NCI-H1930 (cell line): ENCODE data around the gene KLF5.
"Not testable (repeated sequence)": the region's sequence is repeated elsewhere in the genome, so short reads cannot be mapped to it uniquely, and the experiment has no call there.

Experiments used
- DNase-seq, 2 experiments: peaks; one replicate each; lab custom pipeline; 2025; lab: John Stamatoyannopoulos, UW

The KLF5 gene

DNA sequence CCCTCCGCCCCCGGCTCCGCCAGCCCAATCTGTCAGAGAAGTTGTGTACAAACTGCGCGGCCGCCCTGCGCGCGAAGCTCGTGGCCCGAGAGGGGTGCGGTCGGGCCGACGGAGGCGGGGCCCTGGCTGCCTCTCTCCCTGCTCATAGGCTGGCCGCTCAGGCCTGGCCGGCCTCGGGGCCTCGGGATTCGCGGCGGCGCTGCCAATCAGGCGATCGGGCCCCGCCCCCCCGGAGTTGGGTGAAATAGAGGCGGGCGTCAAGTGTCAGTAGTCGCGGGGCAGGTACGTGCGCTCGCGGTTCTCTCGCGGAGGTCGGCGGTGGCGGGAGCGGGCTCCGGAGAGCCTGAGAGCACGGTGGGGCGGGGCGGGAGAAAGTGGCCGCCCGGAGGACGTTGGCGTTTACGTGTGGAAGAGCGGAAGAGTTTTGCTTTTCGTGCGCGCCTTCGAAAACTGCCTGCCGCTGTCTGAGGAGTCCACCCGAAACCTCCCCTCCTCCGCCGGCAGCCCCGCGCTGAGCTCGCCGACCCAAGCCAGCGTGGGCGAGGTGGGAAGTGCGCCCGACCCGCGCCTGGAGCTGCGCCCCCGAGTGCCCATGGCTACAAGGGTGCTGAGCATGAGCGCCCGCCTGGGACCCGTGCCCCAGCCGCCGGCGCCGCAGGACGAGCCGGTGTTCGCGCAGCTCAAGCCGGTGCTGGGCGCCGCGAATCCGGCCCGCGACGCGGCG is at the start of gene KLF5:
Gene KLF5, plus strand, starts transcription at position 270 of the 724 bp plus-strand sequence. Its CDS starts 323 bp downstream, at position 593.
- peak; percentile 94 to 96 for DNase-seq

DNA sequence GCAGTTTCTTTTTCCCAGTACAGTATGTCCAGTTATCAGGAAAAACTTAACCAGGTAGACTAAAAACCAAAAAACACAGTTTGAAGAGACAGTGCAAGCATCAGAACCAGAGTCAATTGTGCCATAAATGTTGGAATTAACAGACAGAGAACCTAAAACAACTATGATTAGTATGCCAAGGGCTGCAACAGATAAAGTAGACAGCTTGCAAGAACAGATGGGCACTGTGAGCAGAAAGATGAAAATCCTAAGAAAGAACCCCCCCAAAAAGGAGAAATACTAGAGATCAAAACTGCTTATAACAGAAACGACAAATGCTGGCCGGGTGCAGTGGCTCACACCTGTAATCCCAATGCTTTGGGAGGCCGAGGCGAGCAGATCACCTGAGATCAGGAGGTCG is 47.1 kb upstream of the KLF5 start:
- DNase-seq = no peak

- DNase-seq = no peak
These were observed 43.0 kb upstream of the KLF5 start for GRCh38 chr13:73015805-73016204.

DNA sequence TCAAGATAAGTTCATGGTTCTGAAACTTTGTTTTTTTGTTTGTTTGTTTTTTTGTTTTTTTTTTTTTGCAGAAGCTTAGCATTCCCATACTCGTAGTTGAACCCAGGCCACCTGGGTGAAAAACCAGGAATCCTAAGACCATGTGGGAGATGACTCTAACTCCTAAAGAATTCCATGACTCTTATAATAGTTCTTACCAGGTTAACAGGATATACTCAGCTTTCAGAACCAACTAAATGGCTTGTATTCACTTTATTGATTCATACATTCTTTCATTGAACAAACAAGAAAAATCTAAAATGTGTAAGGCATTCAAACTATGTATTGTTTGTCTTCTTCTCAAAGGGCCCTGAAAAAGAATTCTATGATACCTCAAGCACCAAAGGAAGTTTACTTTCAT is 40.5 kb upstream of the KLF5 start:
- DNase-seq = no peak

GRCh38 chr13:73025217-73026012 is 33.4 kb upstream of the KLF5 start:
- DNase-seq = no peak

GRCh38 chr13:73034901-73035300 is 23.9 kb upstream of the KLF5 start:
- no peak for DNase-seq

- no peak for DNase-seq
These were observed 23.1 kb upstream of the KLF5 start for GRCh38 chr13:73035660-73036059.

- no peak for DNase-seq
These were observed 22.2 kb upstream of the KLF5 start for GRCh38 chr13:73036566-73036965.

- DNase-seq = peak in 1 of 2 experiments; percentile 30
These were observed 20.7 kb upstream of the KLF5 start for GRCh38 chr13:73038064-73038463.

DNA sequence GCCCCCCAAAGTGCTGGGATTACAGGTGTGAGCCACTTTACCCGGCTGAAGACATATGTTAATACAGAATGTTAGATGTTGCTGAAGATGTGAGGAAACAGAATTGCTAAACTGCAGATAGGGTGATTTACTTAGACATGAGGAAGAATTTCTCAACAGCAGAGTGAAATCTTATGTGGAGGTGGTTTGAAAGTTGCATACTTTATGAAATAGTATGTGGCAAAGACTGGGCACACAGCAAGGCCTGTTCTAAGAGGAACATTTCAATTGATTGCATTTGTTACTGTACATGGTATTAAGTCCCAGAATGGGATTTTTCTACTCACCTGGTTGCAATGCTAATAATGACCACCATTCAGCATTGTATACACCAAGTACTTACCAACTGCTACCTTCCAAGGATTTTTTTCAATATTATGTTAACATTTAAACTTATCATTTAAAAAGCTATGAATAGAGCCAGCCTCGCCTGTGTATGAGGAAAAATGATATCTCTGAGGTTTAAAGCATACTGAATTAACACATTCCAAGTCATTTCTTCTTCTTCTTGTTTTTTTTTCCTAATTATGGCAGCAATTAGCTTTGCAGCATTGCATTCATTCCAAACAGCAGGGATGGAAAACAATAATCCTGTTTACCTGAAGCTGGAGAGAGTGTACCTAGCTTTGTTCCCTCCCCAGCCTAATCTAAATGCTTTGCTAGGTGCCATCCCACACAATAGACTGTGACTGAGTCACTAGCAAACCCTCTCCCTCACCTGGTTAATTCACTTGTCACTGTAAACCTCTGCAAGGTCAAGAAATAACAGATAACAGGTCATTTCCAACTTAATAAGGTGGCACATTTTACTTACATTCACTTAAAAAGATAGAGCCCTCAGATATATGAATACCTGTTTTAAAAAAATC is 19.4 kb upstream of the KLF5 start:
- DNase-seq = peak; percentile 63 to 73

DNA sequence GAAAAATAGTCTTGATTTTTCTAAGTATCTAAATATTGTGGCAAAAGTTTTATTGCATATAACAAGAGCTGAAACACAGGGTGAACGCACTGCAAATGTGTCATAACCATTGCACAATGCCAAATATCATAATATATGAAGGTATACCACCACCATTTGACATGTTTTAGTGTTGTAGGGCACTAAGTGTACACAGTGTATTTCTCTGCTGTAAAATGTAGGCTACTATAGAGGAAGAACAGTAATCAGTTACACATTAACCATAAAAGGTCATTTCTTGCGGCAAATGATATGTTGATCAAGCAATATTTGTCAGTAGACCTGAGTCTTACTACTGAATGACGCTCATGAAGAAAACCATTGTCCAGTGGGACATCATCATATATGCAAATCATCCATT is 18.3 kb upstream of the KLF5 start:
- no peak for DNase-seq

DNA sequence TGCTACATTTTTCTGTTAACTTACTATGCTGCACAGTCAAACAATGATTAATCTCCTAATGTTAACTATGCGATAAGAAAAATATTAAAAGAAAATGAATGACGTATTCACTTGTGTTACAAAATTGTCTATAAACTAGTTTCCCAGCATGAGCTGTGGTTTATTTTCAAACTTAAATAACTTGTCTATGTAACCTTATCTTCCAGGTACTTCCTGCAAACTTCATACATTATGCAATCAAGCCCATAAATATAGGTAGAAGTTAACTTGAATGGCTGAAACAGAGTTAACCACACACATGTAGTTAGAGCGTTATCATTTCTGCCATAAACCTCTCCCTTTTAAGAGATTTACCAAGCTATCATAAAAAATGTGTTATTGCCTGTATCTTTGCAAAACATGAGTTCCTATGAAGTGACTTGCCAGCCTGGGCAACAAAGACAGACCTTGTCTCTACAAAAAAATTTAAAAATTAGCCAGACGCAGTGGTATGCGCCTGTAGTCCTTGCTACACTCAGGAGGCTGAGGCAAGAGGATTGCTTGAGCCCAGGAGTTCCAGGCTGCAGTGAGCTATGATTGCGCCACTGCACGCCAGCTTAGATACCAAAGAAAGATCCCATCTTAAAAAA is 17.7 kb upstream of the KLF5 start:
- DNase-seq = no peak

- no peak for DNase-seq
These were observed 13.8 kb upstream of the KLF5 start for GRCh38 chr13:73045031-73045430.

DNA sequence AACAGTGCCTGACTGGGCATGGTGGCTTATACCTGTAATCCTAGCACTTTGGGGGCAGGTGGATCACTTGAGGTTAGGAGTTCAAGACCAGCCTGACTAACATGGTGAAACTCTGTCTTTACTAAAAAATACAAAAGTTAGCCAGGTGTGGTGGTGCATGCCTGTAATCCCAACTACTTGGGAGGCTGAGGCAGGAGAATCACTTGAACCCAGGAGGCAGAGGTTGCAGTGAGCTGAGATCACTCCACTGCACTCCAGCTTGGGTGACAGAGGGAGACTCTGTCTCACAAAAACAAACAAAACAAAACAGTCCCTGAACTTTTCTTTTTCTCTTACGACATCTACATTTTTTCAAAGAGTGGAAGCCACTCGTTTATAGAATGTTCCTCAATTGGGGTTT is 10.2 kb upstream of the KLF5 start:
- not testable (repeated sequence) for DNase-seq

- DNase-seq = no peak
These were observed 4.1 kb upstream of the KLF5 start for GRCh38 chr13:73054712-73055111.

DNA sequence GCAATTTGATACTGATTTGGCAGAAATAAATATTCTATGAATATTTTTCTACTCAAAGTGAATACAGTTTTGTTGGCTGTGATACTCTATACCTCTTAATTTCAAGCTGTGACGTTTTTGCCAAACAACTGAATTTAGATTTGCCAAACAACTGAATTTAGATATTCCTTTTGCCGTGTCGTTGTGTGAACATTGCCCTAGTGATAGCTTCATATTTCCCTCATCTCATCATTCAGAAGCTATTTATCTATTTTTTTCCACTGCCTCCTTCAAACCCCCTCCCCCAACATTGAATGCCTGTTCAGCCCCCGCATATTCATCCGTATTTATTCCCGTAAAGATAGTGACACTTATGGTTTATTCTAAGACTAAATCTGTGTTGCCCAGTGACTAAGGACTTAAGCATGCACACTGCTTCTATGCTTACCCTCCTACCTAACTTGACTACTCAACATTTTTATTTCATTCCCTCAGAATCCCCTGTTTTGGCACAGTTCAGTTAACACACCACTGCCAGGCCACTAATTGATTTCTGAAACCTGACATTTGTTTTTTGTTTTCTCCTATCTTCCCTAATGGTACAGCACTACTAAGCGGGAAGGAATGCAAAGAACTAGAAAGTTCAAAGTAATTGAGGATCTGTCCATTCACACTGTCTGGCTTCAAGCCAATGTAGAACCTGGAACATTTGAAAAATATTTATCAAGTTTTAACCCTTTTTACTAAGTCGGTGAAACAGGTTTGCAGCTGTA is 2.8 kb upstream of the KLF5 start:
- no peak for DNase-seq

DNA sequence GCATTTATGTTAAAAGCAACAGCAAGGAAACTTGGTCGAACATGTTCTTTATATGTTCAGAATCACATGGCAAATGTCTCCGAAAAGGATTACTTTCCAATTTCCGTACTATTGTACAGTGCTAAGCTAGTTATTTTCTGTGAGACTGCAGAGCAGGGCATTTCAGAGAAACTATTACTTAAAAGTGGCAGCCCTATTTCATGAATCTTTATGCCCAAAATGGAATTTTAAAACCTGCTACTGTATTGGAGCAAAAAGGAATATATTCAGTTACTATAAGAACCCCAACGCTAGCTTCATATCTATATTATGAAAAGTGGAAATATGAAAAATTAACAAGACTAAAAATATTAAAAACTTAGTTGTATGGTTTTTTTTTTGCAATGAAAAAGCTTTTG is 2.2 kb upstream of the KLF5 start:
- DNase-seq = no peak

GRCh38 chr13:73057284-73058063 is 1.3 kb upstream of the KLF5 start:
- DNase-seq = no peak

DNA sequence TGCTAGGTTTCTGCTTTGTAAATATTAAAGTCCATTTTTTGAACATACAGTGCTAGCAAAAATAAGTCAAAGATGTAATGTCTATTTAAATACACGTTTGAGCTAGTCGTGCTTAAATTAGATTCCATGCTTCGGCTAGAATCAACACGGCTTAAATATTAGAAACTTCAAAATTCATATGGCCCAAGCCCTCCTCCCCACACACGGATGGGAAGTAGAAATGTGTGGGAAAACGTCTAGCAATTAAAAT is 816 bp upstream of the KLF5 start:
- DNase-seq = no peak

- no peak for DNase-seq
These were observed 421 bp upstream of the KLF5 start for GRCh38 chr13:73058432-73058735.
